Measurements from ENCODE around the gene ATRNL1.

DNA sequence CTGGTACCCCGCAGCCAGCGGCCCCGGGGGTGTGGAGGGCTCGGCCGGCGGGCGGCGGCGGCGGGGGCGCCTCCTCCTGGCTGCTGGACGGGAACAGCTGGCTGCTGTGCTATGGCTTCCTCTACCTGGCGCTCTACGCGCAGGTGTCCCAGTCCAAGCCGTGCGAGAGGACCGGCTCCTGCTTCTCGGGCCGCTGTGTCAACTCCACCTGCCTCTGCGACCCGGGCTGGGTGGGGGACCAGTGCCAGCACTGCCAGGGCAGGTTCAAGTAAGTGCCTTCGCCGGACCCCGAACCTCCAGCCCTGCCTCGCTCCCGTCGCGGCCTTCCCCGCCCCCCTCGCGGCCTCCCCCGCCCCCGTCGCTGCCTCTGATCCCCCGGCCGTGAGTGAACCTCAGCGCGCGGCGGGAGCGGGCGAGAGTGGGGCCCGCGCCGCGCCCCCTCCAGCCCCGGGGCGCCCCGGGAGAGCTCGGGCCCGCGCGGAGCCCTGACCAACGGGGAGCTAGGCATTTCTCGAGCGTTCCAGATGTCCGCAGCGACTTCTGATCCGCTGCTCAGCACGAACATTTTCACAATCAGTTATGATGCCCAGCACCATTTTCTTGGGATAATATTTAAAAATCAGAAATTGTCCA, 727 bp downstream of the ATRNL1 start:
- TF ChIP-seq, protein P1, sequence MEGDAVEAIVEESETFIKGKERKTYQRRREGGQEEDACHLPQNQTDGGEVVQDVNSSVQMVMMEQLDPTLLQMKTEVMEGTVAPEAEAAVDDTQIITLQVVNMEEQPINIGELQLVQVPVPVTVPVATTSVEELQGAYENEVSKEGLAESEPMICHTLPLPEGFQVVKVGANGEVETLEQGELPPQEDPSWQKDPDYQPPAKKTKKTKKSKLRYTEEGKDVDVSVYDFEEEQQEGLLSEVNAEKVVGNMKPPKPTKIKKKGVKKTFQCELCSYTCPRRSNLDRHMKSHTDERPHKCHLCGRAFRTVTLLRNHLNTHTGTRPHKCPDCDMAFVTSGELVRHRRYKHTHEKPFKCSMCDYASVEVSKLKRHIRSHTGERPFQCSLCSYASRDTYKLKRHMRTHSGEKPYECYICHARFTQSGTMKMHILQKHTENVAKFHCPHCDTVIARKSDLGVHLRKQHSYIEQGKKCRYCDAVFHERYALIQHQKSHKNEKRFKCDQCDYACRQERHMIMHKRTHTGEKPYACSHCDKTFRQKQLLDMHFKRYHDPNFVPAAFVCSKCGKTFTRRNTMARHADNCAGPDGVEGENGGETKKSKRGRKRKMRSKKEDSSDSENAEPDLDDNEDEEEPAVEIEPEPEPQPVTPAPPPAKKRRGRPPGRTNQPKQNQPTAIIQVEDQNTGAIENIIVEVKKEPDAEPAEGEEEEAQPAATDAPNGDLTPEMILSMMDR (IDR thresholded peaks at IDR 0.05) = no peak
- TF ChIP-seq POLR2A (IDR thresholded peaks at IDR 0.05) = no peak
